Measurements from ENCODE around the gene NAPSA. TPM values are rescaled to one million over a fixed set of nuclear protein-coding genes. Genes with fewer than 3 reads are reported as not detected.
A peak's percentile ranks its signal among the peaks of the same experiment; 100 is the strongest.

The NAPSA gene
- total and polyA plus RNA-seq, 9 of the 15 experiments (the other 6 are each of a cell fraction or from before 2014, with no cell fraction given), result 0.25 to 1.9 (median 0.69) TPM

DNA sequence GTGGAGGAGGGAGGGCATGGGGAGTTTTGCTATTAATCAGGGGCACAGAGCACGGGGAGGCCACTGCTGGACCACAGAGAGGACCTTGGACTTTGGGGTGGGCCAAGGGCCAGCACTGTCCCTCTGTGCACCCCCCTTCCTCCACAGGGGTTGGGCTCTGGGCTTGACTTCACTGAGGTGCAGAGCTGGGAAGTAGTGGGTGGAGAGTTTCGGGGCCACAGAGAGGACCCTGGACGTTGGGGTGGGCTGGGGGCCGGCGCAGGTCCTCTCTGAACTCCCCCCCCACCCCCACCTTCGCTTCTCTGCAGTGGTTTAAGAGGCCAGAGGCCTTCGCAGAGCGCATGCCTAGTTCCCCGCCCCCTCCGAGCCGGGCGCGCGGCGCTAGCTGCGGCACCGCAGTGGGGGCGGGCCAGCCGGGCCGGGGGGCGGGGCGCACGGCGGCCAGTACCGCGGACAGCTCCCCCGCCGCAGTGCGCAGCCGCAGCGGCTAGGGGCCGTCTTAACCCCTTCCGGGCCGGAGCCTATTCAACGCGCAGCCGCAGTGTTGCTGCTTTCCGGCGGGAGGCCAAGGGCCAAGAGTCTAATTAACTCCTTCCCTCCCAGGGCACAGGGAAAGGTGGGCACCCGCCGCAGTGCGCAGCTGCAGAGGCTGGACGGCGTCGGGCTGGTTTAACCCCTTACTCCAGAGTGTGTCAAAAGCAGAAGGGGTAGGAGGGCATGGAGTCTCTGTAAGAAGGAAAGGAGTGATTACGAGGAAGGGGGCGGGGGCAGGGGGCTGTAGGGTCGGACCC, 39.9 kb downstream of the NAPSA start (continued):
- TF ChIP-seq, protein P1, sequence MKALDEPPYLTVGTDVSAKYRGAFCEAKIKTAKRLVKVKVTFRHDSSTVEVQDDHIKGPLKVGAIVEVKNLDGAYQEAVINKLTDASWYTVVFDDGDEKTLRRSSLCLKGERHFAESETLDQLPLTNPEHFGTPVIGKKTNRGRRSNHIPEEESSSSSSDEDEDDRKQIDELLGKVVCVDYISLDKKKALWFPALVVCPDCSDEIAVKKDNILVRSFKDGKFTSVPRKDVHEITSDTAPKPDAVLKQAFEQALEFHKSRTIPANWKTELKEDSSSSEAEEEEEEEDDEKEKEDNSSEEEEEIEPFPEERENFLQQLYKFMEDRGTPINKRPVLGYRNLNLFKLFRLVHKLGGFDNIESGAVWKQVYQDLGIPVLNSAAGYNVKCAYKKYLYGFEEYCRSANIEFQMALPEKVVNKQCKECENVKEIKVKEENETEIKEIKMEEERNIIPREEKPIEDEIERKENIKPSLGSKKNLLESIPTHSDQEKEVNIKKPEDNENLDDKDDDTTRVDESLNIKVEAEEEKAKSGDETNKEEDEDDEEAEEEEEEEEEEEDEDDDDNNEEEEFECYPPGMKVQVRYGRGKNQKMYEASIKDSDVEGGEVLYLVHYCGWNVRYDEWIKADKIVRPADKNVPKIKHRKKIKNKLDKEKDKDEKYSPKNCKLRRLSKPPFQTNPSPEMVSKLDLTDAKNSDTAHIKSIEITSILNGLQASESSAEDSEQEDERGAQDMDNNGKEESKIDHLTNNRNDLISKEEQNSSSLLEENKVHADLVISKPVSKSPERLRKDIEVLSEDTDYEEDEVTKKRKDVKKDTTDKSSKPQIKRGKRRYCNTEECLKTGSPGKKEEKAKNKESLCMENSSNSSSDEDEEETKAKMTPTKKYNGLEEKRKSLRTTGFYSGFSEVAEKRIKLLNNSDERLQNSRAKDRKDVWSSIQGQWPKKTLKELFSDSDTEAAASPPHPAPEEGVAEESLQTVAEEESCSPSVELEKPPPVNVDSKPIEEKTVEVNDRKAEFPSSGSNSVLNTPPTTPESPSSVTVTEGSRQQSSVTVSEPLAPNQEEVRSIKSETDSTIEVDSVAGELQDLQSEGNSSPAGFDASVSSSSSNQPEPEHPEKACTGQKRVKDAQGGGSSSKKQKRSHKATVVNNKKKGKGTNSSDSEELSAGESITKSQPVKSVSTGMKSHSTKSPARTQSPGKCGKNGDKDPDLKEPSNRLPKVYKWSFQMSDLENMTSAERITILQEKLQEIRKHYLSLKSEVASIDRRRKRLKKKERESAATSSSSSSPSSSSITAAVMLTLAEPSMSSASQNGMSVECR (CRISPR knock-in tag; IDR thresholded peaks at IDR 0.05), result peak; percentile 79; the same call in 1 of the 2 replicates
- TF ChIP-seq PURB (CRISPR knock-in tag; IDR thresholded peaks at IDR 0.05; ENCODE audit: low read depth), result no peak
- peak; percentile 81; the same call in 1 of the 2 replicates for TF ChIP-seq NR3C1 (CRISPR knock-in tag; IDR thresholded peaks at IDR 0.05)
- TF ChIP-seq ZBTB1 (CRISPR knock-in tag; IDR thresholded peaks at IDR 0.05; ENCODE audit: borderline replicate concordance, low read depth), result peak; percentile 43; the same call in 1 of the 2 replicates
- TF ChIP-seq POLR2H (tag; IDR thresholded peaks at IDR 0.05; ENCODE audit: low read depth), result no peak
- TF ChIP-seq SIN3A (IDR thresholded peaks at IDR 0.05; ENCODE audit: borderline replicate concordance in 2 of 2, control insufficient read depth in 1 of 2, low read depth in 2 of 2, low read length in 2 of 2), result peak; percentile 85 to 93; a peak in 3 of 4 replicates
- peak; percentile 84 for TF ChIP-seq MIER1 (IDR thresholded peaks at IDR 0.05; ENCODE audit: low read depth)
- TF ChIP-seq ZNF253 (CRISPR knock-in tag; conservative IDR thresholded peaks at IDR 0.05), result no peak
- TF ChIP-seq ESRRA (IDR thresholded peaks at IDR 0.05; ENCODE audit: borderline replicate concordance, low read depth), result peak; percentile 41; the same call in 1 of the 2 replicates
- TF ChIP-seq, protein P2, sequence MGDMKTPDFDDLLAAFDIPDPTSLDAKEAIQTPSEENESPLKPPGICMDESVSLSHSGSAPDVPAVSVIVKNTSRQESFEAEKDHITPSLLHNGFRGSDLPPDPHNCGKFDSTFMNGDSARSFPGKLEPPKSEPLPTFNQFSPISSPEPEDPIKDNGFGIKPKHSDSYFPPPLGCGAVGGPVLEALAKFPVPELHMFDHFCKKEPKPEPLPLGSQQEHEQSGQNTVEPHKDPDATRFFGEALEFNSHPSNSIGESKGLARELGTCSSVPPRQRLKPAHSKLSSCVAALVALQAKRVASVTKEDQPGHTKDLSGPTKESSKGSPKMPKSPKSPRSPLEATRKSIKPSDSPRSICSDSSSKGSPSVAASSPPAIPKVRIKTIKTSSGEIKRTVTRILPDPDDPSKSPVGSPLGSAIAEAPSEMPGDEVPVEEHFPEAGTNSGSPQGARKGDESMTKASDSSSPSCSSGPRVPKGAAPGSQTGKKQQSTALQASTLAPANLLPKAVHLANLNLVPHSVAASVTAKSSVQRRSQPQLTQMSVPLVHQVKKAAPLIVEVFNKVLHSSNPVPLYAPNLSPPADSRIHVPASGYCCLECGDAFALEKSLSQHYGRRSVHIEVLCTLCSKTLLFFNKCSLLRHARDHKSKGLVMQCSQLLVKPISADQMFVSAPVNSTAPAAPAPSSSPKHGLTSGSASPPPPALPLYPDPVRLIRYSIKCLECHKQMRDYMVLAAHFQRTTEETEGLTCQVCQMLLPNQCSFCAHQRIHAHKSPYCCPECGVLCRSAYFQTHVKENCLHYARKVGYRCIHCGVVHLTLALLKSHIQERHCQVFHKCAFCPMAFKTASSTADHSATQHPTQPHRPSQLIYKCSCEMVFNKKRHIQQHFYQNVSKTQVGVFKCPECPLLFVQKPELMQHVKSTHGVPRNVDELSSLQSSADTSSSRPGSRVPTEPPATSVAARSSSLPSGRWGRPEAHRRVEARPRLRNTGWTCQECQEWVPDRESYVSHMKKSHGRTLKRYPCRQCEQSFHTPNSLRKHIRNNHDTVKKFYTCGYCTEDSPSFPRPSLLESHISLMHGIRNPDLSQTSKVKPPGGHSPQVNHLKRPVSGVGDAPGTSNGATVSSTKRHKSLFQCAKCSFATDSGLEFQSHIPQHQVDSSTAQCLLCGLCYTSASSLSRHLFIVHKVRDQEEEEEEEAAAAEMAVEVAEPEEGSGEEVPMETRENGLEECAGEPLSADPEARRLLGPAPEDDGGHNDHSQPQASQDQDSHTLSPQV (IDR thresholded peaks at IDR 0.05), result no peak
- TF ChIP-seq, protein P3, sequence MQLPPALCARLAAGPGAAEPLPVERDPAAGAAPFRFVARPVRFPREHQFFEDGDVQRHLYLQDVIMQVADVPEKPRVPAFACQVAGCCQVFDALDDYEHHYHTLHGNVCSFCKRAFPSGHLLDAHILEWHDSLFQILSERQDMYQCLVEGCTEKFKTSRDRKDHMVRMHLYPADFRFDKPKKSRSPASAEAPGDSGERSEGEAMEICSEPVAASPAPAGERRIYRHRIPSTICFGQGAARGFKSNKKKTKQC (CRISPR knock-in tag; IDR thresholded peaks at IDR 0.05), result peak; percentile 93
- 0 out of 2 replicates have a peak, but pooled peaks have one; percentile 15 for TF ChIP-seq HDAC8 (tag; IDR thresholded peaks at IDR 0.05)
- no peak for TF ChIP-seq HSF4 (CRISPR knock-in tag; IDR thresholded peaks at IDR 0.05; ENCODE audit: borderline replicate concordance)
- TF ChIP-seq EHMT2 (IDR thresholded peaks at IDR 0.05), result peak; percentile 86
- peak; percentile 95 for TF ChIP-seq NRF1 (conservative IDR thresholded peaks at IDR 0.05 in 1 of 2, IDR thresholded peaks at IDR 0.05 in 1 of 2)
- peak in 1 of 2 experiments; percentile 74; a peak in 2 of 4 replicates for TF ChIP-seq RCOR1 (IDR thresholded peaks at IDR 0.05; ENCODE audit: borderline replicate concordance in 1 of 2, low read depth in 2 of 2, low read length in 2 of 2)
- TF ChIP-seq TCF7L2 (IDR thresholded peaks at IDR 0.05; ENCODE audit: low read depth, low read length), result no peak

All from K562 (cell line).